ENCODE results near the gene CD200. TPM values are rescaled to one million over a fixed set of nuclear protein-coding genes. Genes with fewer than 3 reads are reported as not detected.
A peak's percentile ranks its signal among the peaks of the same experiment; 100 is the strongest.

CD200 gene
- total and polyA plus RNA-seq, 2 of the 4 experiments (the other 2 are of a cell fraction), result 1.1 to 1.7 TPM

GRCh38 chr3:112308151-112308911 is 24.6 kb upstream of the CD200 start:
- ChIA-PET CTCF (interaction anchor here (1.3 to 1.9 kb wide), 2 partner anchors 15 to 211 kb away, joined by 3 to 9 read pairs; partner anchors contain the start of gene SLC9C1), POLR2A (ENCODE audit: unreplicated experiment) (no interaction called here)
- WGBS, 2 experiments (ENCODE audit: extremely low coverage in 2 of 2, insufficient read length in 1 of 2), result 30% methylated on average over 2 of the region's 7 CpGs; no CpG with 5 or more reads in 1 of the 2 experiments
- Histone ChIP-seq H3K27me3 (ENCODE audit: control insufficient read depth, insufficient read depth, low read length) (no peaks in the 10 kb centered on the region), H3K18ac (ENCODE audit: low read depth, low read length) (peak overlapping the region; percentile 11; the same call in 1 of the 2 replicates), H4K20me1 (ENCODE audit: insufficient read depth, low read length) (no peaks in the 10 kb centered on the region), H3K4me2 (ENCODE audit: low read depth, low read length) (peak overlapping the region; percentile 21; the same call in 1 of the 2 replicates), H3K14ac (replicated peaks; ENCODE audit: low read depth, low read length) (no peak overlapping the region), H3K4ac (ENCODE audit: low read depth, low read length) (peak overlapping the region; percentile 24; the same call in 1 of the 2 replicates), H4K5ac (ENCODE audit: low read depth, low read length) (peak overlapping the region; percentile 26), H2BK15ac (ENCODE audit: low read depth, low read length) (0 out of 3 replicates have a peak overlapping the region, but pooled peaks have one; percentile 2), H3K4me1 (ENCODE audit: control insufficient read depth, insufficient read depth, low read length) (peaks cover 8% of the 10 kb centered on the region), H3K23ac (ENCODE audit: low read depth, low read length) (peak overlapping the region; percentile 1; the same call in 1 of the 2 replicates), H3K4me3 (ENCODE audit: insufficient read depth, low read depth, low read length) (no peak overlapping the region), H2AFZ (replicated peaks; ENCODE audit: low read length, poor library complexity) (peak overlapping the region; percentile 89), H3K36me3 (ENCODE audit: control insufficient read depth, insufficient read depth, low read length) (no peaks in the 10 kb centered on the region), H2BK20ac (ENCODE audit: low read depth, low read length) (peak overlapping the region; percentile 11; the same call in 1 of the 2 replicates), H2AK9ac (replicated peaks; ENCODE audit: low read depth, low read length, poor library complexity) (peak overlapping the region; percentile 61), H3K9ac (ENCODE audit: low read depth, low read length) (peak overlapping the region; percentile 21), H2BK5ac (ENCODE audit: low read depth, low read length, poor library complexity, severe bottlenecking) (peak overlapping the region; percentile 71), H2BK120ac (ENCODE audit: low read depth, low read length) (no peak overlapping the region; the same call in 1 of the 2 replicates), H3K56ac (ENCODE audit: extremely low read depth, insufficient read depth, low read length) (no peak overlapping the region), H3K9me3 (ENCODE audit: control insufficient read depth, insufficient read depth, low read length) (no peaks in the 10 kb centered on the region), H3K79me1 (ENCODE audit: low read depth in 1 of 2, low read length in 2 of 2) (no peaks in the 10 kb centered on the region), H3K27ac (ENCODE audit: insufficient read depth, low read length) (peak overlapping the region; percentile 70), H4K91ac (ENCODE audit: insufficient read depth, low read depth, low read length) (peak overlapping the region; percentile 10; the same call in 1 of the 2 replicates), H4K8ac (ENCODE audit: low read depth in 2 of 2, low read length in 2 of 2) (0 out of 4 replicates have a peak overlapping the region, but pooled peaks of 1 of the 2 experiments have one; percentile 37), H3K9me1 (ENCODE audit: insufficient read depth, low read length) (no peaks in the 10 kb centered on the region), H2AK5ac (ENCODE audit: low read depth, low read length) (no peak overlapping the region)
- peak; percentile 55 for ATAC-seq (ENCODE audit: low read depth)
- in situ Hi-C loops (cut with MboI; ENCODE audit: low sequenced_read_pairs), result loop anchor here (25.0 kb wide), 1 partner anchor 679 kb away; the partner anchor contains the start of genes CD200R1 and GTPBP8
- no TSS peak for BruUV-seq (replicated peaks)
- dilution Hi-C loops (cut with HindIII; ENCODE audit: low sequenced_read_pairs, unreplicated experiment), result loop anchor here (25.0 kb wide), 1 partner anchor 204 kb away; no protein-coding TSS in a partner anchor
- peak; percentile 33; the same call in 1 of the 2 replicates for TF ChIP-seq BHLHE40 (IDR thresholded peaks at IDR 0.05; ENCODE audit: low read depth, low read length)
- no peak for TF ChIP-seq RCOR1 (IDR thresholded peaks at IDR 0.05; ENCODE audit: insufficient replicate concordance, low read length)
- TF ChIP-seq NFE2L2 (IDR thresholded peaks at IDR 0.05; ENCODE audit: low read depth, low read length), result no peak
- no peak for TF ChIP-seq CHD1 (IDR thresholded peaks at IDR 0.05; ENCODE audit: low read depth, low read length)
- TF ChIP-seq CEBPB (IDR thresholded peaks at IDR 0.05; ENCODE audit: low read depth, low read length), result peak; percentile 36; the same call in 1 of the 2 replicates
- intact Hi-C loops (cut with micrococcal nuclease), result no loop called here
- peak; percentile 81 for DNase-seq

Data from IMR-90 (cell line).